Activated naive CD4-positive, alpha-beta T cell treated with anti-CD3 and anti-CD28 coated beads, Interleukin-2, amount 50 U/mL, for 24 hours (primary cell): ENCODE measurements around the gene DIAPH3.
"Not testable (repeated sequence)": the region's sequence is repeated elsewhere in the genome, so short reads cannot be mapped to it uniquely, and the experiment has no call there.

Source experiments
- H3K27ac Mint-ChIP-seq: one replicate; pipeline ENCODE4 v1.8.0; 2021; ENCODE audit warnings: mild to moderate bottlenecking, mixed read lengths
- H3K27me3 Mint-ChIP-seq: one replicate; pipeline ENCODE4 v1.8.0; 2021; ENCODE audit warnings: mixed read lengths
- H3K36me3 Mint-ChIP-seq: one replicate; pipeline ENCODE4 v1.8.0; 2021; ENCODE audit warnings: mixed read lengths
- H3K4me1 Mint-ChIP-seq: one replicate; pipeline ENCODE4 v1.8.0; 2021; ENCODE audit warnings: mixed read lengths
- H3K4me3 Mint-ChIP-seq: one replicate; pipeline ENCODE4 v1.8.0; 2021; ENCODE audit warnings: mild to moderate bottlenecking, mixed read lengths
- H3K9me3 Mint-ChIP-seq: one replicate; pipeline ENCODE4 v1.8.0; 2021; ENCODE audit warnings: mixed read lengths

Gene DIAPH3, protein sequence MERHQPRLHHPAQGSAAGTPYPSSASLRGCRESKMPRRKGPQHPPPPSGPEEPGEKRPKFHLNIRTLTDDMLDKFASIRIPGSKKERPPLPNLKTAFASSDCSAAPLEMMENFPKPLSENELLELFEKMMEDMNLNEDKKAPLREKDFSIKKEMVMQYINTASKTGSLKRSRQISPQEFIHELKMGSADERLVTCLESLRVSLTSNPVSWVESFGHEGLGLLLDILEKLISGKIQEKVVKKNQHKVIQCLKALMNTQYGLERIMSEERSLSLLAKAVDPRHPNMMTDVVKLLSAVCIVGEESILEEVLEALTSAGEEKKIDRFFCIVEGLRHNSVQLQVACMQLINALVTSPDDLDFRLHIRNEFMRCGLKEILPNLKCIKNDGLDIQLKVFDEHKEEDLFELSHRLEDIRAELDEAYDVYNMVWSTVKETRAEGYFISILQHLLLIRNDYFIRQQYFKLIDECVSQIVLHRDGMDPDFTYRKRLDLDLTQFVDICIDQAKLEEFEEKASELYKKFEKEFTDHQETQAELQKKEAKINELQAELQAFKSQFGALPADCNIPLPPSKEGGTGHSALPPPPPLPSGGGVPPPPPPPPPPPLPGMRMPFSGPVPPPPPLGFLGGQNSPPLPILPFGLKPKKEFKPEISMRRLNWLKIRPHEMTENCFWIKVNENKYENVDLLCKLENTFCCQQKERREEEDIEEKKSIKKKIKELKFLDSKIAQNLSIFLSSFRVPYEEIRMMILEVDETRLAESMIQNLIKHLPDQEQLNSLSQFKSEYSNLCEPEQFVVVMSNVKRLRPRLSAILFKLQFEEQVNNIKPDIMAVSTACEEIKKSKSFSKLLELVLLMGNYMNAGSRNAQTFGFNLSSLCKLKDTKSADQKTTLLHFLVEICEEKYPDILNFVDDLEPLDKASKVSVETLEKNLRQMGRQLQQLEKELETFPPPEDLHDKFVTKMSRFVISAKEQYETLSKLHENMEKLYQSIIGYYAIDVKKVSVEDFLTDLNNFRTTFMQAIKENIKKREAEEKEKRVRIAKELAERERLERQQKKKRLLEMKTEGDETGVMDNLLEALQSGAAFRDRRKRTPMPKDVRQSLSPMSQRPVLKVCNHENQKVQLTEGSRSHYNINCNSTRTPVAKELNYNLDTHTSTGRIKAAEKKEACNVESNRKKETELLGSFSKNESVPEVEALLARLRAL

DNA sequence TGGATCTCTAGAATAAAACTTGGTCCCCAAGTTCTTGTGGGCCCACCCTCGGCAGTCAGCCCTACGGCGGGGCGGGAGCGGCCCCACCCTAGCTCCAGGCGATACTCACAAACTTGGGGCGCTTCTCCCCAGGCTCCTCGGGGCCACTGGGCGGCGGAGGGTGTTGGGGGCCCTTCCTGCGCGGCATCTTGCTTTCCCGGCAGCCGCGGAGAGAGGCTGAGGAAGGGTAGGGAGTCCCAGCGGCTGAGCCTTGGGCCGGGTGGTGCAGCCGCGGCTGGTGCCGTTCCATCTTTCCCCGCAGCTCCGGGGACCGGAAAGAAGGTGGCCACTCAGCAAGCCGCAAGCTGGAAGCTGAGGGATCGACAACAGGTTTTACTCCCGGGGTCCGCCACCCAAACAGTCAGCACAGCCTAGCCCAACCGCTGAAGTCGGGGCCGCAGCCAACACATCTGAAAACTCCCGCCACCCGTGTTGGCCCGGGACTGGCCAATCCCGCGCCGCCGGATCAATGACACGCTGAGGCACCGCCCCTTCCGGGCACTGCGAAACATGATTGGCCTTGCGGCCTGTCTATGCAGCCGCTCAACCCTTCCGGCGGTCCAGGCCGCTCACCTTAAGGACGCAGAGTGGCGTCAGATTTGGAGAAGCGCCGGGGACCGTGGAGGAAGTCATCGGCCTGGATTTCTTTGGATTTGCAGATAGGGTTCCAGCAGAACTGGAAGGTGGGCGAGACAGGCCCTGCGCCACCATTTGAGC lies at the start of gene DIAPH3:
Gene DIAPH3, minus strand, starts transcription at position 451 of the 756 bp plus-strand sequence. Its CDS starts 162 bp downstream, at position 289.
- Mint-ChIP-seq H3K4me1 (peaks cover 20% of the 10 kb centered on the region), H3K9me3 (no peaks in the 10 kb centered on the region), H3K36me3 (no peaks in the 10 kb centered on the region), H3K4me3 (peak within 1 kb of the TSS; percentile 93), H3K27ac (peak within 1 kb of the TSS; percentile 75), H3K27me3 (no peaks in the 10 kb centered on the region)

DNA sequence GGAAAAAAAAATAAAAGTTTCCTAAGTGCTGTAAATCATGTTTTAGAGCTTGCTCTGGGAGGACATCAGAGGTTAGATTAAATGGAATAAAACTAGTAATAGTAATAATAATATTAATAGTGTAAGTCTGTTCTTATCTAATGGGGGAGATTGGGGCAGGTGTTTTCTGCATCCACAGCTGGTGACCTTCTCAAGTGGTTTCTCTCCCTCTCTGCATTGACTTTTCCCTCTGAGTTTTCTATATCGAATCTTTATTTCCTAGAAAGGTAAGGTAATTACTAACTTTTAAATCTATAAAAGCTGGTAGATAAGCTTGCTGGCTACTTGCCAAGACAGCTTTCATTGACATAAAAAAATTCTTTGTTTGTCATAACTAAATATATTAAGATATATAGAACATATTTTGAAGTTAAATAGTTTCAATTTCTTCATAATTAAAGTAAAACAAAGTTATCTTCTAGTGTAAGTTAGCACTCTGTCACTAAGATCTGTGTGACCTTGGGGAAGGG lies 49.6 kb upstream of the DIAPH3 start:
- no peaks in the 10 kb centered on the region for H3K36me3 Mint-ChIP-seq
- H3K4me1 Mint-ChIP-seq = no peaks in the 10 kb centered on the region
- H3K27me3 Mint-ChIP-seq = peaks cover 15% of the 10 kb centered on the region
- no peaks in the 10 kb centered on the region for H3K9me3 Mint-ChIP-seq
- H3K27ac Mint-ChIP-seq = no peak overlapping the region
- no peak overlapping the region for H3K4me3 Mint-ChIP-seq

- H3K4me3 Mint-ChIP-seq = no peak overlapping the region
- no peaks in the 10 kb centered on the region for H3K9me3 Mint-ChIP-seq
- no peaks in the 10 kb centered on the region for H3K4me1 Mint-ChIP-seq
- H3K27ac Mint-ChIP-seq = no peak overlapping the region
- no peaks in the 10 kb centered on the region for H3K36me3 Mint-ChIP-seq
- H3K27me3 Mint-ChIP-seq = peaks cover 12% of the 10 kb centered on the region
Observed at GRCh38 chr13:60211548-60211947, 47.8 kb upstream of the DIAPH3 start.

- Mint-ChIP-seq H3K9me3 (no peaks in the 10 kb centered on the region), H3K4me3 (no peak overlapping the region), H3K4me1 (no peaks in the 10 kb centered on the region), H3K27ac (no peak overlapping the region), H3K27me3 (peaks cover 18% of the 10 kb centered on the region), H3K36me3 (no peaks in the 10 kb centered on the region)
Observed at GRCh38 chr13:60210510-60211330, 47.0 kb upstream of the DIAPH3 start.

DNA sequence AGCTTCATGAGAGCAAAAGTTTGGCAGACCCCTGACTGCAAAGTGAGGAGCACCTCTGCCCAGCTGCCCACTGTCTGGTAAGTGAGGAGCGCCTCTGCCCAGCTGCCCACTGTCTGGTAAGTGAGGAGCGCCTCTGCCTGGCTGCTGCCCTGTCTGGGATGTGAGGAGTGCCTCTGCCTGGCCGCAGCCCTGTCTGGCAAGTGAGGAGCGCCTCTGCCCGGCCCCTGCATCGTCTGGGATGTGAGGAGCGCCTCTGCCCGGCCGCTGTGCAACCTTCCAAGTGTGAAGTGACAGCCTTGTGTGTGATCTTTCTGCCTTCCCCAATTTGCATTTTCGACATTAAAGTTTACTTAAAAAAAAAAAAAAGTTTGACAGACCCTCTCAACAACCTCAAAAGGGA lies 41.8 kb upstream of the DIAPH3 start:
- H3K36me3 Mint-ChIP-seq, H3K4me3 Mint-ChIP-seq, H3K9me3 Mint-ChIP-seq, H3K27ac Mint-ChIP-seq, H3K4me1 Mint-ChIP-seq: not testable (repeated sequence)
- H3K27me3 Mint-ChIP-seq = peaks cover 19% of the 10 kb centered on the region

- Mint-ChIP-seq H3K27ac (no peak overlapping the region), H3K36me3 (no peaks in the 10 kb centered on the region), H3K4me3 (no peak overlapping the region), H3K27me3 (peaks cover 12% of the 10 kb centered on the region), H3K4me1 (no peaks in the 10 kb centered on the region), H3K9me3 (no peaks in the 10 kb centered on the region)
Observed at GRCh38 chr13:60201286-60201685, 37.6 kb upstream of the DIAPH3 start.

DNA sequence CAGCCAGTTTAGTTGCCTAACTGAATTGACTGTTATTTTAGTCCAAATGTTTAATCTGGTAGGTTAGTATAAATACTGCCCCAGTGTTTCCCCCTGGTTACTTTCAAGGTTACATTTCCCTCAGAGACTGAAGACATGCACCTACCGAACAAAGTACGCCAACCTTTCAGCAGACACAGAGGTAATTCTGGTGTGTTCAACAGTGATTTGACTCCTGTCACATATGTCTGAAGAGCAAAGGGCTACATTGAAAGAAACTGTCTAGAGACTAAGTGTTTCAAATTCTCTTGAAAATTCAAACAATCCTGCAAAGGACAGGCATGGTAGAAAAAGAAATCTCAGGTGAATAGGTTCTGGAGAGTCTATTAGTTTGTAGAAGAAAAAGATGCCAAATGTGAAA lies 32.2 kb upstream of the DIAPH3 start:
- H3K27ac Mint-ChIP-seq, H3K4me1 Mint-ChIP-seq, H3K27me3 Mint-ChIP-seq, H3K9me3 Mint-ChIP-seq, H3K4me3 Mint-ChIP-seq, H3K36me3 Mint-ChIP-seq: not testable (repeated sequence)

- no peaks in the 10 kb centered on the region for H3K9me3 Mint-ChIP-seq
- no peak overlapping the region for H3K27ac Mint-ChIP-seq
- H3K36me3 Mint-ChIP-seq = no peaks in the 10 kb centered on the region
- H3K4me3 Mint-ChIP-seq = no peak overlapping the region
- no peaks in the 10 kb centered on the region for H3K4me1 Mint-ChIP-seq
- H3K27me3 Mint-ChIP-seq = peaks cover 8% of the 10 kb centered on the region
Observed at GRCh38 chr13:60182907-60183306, 19.2 kb upstream of the DIAPH3 start.

- Mint-ChIP-seq H3K27ac (no peak overlapping the region), H3K27me3 (peaks cover 12% of the 10 kb centered on the region), H3K9me3 (no peaks in the 10 kb centered on the region), H3K4me3 (no peak overlapping the region), H3K4me1 (no peaks in the 10 kb centered on the region), H3K36me3 (no peaks in the 10 kb centered on the region)
Observed at GRCh38 chr13:60178327-60178726, 14.6 kb upstream of the DIAPH3 start.

DNA sequence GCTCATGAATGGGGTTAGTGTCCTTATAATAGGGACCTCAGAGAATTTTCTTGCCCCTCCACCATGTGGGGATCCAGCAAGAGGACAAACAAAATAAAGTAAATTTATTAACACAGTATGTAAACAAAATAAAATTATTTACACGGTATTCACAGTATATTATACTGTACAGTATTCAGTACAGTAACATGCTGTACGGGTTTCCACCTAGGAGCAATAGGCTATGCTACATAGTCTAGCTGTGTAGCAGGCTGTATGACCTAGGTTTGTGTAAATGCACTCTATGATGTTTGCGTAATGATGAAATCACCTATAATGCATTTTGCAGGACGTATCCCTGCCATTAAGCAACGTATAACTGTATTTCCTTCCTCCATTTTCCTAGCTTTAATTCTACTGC lies 11.8 kb upstream of the DIAPH3 start:
- Mint-ChIP-seq H3K9me3 (no peaks in the 10 kb centered on the region), H3K4me3 (no peak overlapping the region), H3K36me3 (no peaks in the 10 kb centered on the region), H3K27ac (no peak overlapping the region), H3K4me1 (no peaks in the 10 kb centered on the region), H3K27me3 (peaks cover 12% of the 10 kb centered on the region)

GRCh38 chr13:60174113-60174512 lies 10.4 kb upstream of the DIAPH3 start:
- Mint-ChIP-seq H3K4me1 (no peaks in the 10 kb centered on the region), H3K9me3 (no peaks in the 10 kb centered on the region), H3K4me3 (no peak overlapping the region), H3K27ac (no peak overlapping the region), H3K36me3 (no peaks in the 10 kb centered on the region), H3K27me3 (peaks cover 12% of the 10 kb centered on the region)

GRCh38 chr13:60172111-60172510 lies 8.4 kb upstream of the DIAPH3 start:
- no peak overlapping the region for H3K4me3 Mint-ChIP-seq
- no peaks in the 10 kb centered on the region for H3K9me3 Mint-ChIP-seq
- H3K4me1 Mint-ChIP-seq = no peaks in the 10 kb centered on the region
- H3K36me3 Mint-ChIP-seq = no peaks in the 10 kb centered on the region
- peaks cover 10% of the 10 kb centered on the region for H3K27me3 Mint-ChIP-seq
- no peak overlapping the region for H3K27ac Mint-ChIP-seq

DNA sequence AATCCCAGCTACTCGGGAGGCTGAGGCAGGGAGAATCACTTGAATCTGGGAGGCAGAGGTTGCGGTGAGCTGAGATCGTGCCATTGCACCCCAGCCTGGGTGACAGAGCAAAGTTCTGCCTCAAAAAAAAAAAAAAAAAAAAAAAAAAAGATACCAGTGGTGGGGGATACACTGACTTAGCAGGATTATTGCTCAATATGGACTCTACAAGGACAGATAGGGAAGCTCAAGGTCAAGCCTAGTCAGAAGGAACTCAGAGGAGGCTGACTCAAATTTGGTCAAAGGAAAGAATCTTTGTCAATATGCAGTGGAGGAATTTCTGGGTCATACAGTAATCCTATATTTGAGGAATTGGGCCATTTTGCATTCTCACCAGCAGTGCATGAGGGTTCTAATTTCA lies 6.7 kb upstream of the DIAPH3 start:
- Mint-ChIP-seq H3K4me3 (no peak overlapping the region), H3K9me3 (no peaks in the 10 kb centered on the region), H3K36me3 (no peaks in the 10 kb centered on the region)

DNA sequence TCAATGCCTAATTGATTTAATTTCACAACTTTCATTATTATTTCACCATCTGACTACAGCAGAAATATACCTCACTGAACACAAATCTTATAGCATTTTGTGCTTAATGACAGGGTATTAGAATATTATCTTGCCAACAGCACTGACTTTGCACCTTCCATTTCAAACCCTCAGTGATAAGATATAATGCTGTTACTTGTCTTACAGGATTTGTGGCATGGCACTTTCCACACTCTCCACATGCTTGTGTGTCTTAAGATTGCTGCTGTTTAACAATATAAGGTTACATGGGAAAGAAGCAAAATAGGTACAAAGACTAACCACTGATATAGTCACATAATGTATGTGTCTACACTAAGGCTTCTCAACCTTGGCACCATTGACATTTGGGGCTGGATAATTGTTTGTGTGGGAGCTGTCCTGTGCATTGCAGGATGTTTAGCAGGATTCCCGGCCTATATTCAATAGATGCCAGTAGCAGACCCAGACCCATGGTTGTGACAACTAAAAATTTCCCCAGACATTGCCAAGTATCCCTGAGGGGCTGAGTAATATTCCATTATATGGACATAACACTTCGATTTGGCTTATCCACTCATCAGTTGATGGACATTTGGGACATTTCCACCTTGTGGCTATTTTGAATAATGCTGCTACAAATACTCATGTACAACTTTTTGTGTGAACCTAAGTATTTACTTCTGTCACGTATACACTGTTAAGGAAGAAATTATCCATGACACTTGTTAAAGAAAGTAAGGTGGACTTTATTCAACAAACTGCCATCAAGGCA lies 5.7 kb upstream of the DIAPH3 start:
- Mint-ChIP-seq H3K27ac (no peak overlapping the region), H3K27me3 (peaks cover 5% of the 10 kb centered on the region), H3K36me3 (no peaks in the 10 kb centered on the region), H3K9me3 (no peaks in the 10 kb centered on the region), H3K4me3 (no peak overlapping the region), H3K4me1 (peaks cover 17% of the 10 kb centered on the region)

More for the DNA sequence above, 6.7 kb upstream of the DIAPH3 start:
- Mint-ChIP-seq H3K4me1 (peaks cover 8% of the 10 kb centered on the region), H3K27me3 (peaks cover 8% of the 10 kb centered on the region), H3K27ac (no peak overlapping the region)
